ENCODE measurements around the gene EPB41L5. TPM values are rescaled to one million over a fixed set of nuclear protein-coding genes. Genes with fewer than 3 reads are reported as not detected.

The EPB41L5 gene
- total RNA-seq, 1 experiment from 2014 or later: 83.0 TPM

DNA sequence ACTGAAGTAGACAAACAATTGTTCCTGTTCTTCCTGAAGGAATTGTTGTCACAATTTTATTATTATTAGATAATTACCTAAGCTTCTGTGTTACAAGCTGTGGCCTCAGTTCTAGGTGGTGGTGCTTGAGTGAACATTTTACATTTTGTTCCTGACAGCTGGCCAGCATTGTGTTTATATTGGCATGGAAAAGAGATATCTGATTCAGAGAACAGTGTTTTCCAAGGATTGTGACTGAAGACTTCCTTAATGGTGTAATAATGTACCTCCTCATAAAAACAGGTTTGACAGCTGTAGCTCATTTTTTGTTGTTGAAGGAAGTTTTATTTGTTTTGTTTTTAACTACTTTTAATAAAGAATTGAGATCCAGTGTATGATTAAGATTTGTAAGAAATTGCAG, 95.2 kb downstream of the EPB41L5 start:
- Mint-ChIP-seq H3K9me3 (ENCODE audit: unreplicated experiment) (no peaks in the 10 kb centered on the region), H3K27ac (ENCODE audit: unreplicated experiment) (no peak overlapping the region), H3K27me3 (ENCODE audit: insufficient read depth, unreplicated experiment) (no peaks in the 10 kb centered on the region), H3K4me3 (ENCODE audit: unreplicated experiment) (no peak overlapping the region), H3K36me3 (ENCODE audit: insufficient read depth, unreplicated experiment) (peaks cover 34% of the 10 kb centered on the region), H3K4me1 (ENCODE audit: low read depth, unreplicated experiment) (peaks cover 9% of the 10 kb centered on the region)
- BruUV-seq (replicated peaks): no TSS peak
- TF ChIP-seq, protein P1, sequence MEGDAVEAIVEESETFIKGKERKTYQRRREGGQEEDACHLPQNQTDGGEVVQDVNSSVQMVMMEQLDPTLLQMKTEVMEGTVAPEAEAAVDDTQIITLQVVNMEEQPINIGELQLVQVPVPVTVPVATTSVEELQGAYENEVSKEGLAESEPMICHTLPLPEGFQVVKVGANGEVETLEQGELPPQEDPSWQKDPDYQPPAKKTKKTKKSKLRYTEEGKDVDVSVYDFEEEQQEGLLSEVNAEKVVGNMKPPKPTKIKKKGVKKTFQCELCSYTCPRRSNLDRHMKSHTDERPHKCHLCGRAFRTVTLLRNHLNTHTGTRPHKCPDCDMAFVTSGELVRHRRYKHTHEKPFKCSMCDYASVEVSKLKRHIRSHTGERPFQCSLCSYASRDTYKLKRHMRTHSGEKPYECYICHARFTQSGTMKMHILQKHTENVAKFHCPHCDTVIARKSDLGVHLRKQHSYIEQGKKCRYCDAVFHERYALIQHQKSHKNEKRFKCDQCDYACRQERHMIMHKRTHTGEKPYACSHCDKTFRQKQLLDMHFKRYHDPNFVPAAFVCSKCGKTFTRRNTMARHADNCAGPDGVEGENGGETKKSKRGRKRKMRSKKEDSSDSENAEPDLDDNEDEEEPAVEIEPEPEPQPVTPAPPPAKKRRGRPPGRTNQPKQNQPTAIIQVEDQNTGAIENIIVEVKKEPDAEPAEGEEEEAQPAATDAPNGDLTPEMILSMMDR (IDR thresholded peaks at IDR 0.05; ENCODE audit: insufficient read depth in 1 of 2, low read depth in 1 of 2, low read length in 1 of 2, severe bottlenecking in 1 of 2, unreplicated experiment in 1 of 2): no peak
- no peaks in the 10 kb centered on the region for H3K4me1 ChIP-seq
- no peaks in the 10 kb centered on the region; the same call in 1 of the 2 replicates for H3K36me3 ChIP-seq (ENCODE audit: control insufficient read depth, insufficient read depth, low read length)
- intact Hi-C loops (cut with micrococcal nuclease; ENCODE audit: unreplicated experiment): no loop called here
- ChIA-PET CTCF (no interaction called here), POLR2A (no interaction called here)
- DNase-seq: no peak
- no peaks in the 10 kb centered on the region for H3K27me3 ChIP-seq (replicated peaks; ENCODE audit: control insufficient read depth, insufficient read depth, low read length)
- no peaks in the 10 kb centered on the region for H3K9me3 ChIP-seq
- no peak overlapping the region for H3K4me3 ChIP-seq (ENCODE audit: low read depth, low read length)

DNA sequence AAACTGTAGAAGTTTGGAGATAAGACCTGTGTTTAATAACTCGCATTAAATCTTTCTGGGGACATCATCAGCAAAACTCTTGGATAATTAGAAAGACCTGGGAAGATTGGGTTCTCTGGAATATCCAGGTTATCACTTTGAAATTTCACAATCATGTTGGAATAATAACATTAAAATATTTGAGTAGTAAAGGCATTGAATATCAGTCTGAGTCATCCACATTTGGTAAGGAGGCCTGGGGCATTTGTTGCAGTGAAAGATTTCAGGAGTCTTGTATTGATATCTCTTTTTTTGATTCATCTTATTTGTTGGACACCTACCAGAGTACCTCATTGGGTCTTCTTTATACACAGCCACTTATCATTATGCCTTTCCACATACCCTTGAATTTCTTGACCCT, 95.9 kb downstream of the EPB41L5 start:
- Mint-ChIP-seq H3K4me1 (ENCODE audit: low read depth, unreplicated experiment) (peaks cover 9% of the 10 kb centered on the region), H3K27ac (ENCODE audit: unreplicated experiment) (no peak overlapping the region), H3K9me3 (ENCODE audit: unreplicated experiment) (no peaks in the 10 kb centered on the region), H3K4me3 (ENCODE audit: unreplicated experiment) (no peak overlapping the region), H3K27me3 (ENCODE audit: insufficient read depth, unreplicated experiment) (no peaks in the 10 kb centered on the region), H3K36me3 (ENCODE audit: insufficient read depth, unreplicated experiment) (peaks cover 32% of the 10 kb centered on the region)
- intact Hi-C loops (cut with micrococcal nuclease; ENCODE audit: unreplicated experiment): loop anchor here (1.0 kb wide), 2 partner anchors 67 to 205 kb away; no protein-coding TSS in a partner anchor
- CTCF ChIA-PET: no interaction called here
- Histone ChIP-seq H3K4me3 (ENCODE audit: low read depth, low read length) (no peak overlapping the region), H3K27me3 (replicated peaks; ENCODE audit: control insufficient read depth, insufficient read depth, low read length) (no peaks in the 10 kb centered on the region), H3K36me3 (ENCODE audit: control insufficient read depth, insufficient read depth, low read length) (no peaks in the 10 kb centered on the region; the same call in 1 of the 2 replicates), H3K4me1 (no peaks in the 10 kb centered on the region), H3K9me3 (no peaks in the 10 kb centered on the region)
- TF ChIP-seq, protein P1 (IDR thresholded peaks at IDR 0.05; ENCODE audit: insufficient read depth in 1 of 2, low read depth in 1 of 2, low read length in 1 of 2, severe bottlenecking in 1 of 2, unreplicated experiment in 1 of 2): no peak
- BruUV-seq (replicated peaks): no TSS peak
- POLR2A ChIA-PET: no interaction called here
- no peak for DNase-seq

- Mint-ChIP-seq H3K4me1 (ENCODE audit: low read depth, unreplicated experiment) (peaks cover 9% of the 10 kb centered on the region), H3K36me3 (ENCODE audit: insufficient read depth, unreplicated experiment) (peaks cover 25% of the 10 kb centered on the region), H3K27me3 (ENCODE audit: insufficient read depth, unreplicated experiment) (no peaks in the 10 kb centered on the region), H3K27ac (ENCODE audit: unreplicated experiment) (no peak overlapping the region), H3K4me3 (ENCODE audit: unreplicated experiment) (no peak overlapping the region), H3K9me3 (ENCODE audit: unreplicated experiment) (no peaks in the 10 kb centered on the region)
- Histone ChIP-seq H3K4me3 (ENCODE audit: low read depth, low read length) (no peak overlapping the region), H3K9me3 (no peaks in the 10 kb centered on the region), H3K27me3 (replicated peaks; ENCODE audit: control insufficient read depth, insufficient read depth, low read length) (no peaks in the 10 kb centered on the region), H3K4me1 (no peaks in the 10 kb centered on the region), H3K36me3 (ENCODE audit: control insufficient read depth, insufficient read depth, low read length) (no peaks in the 10 kb centered on the region; the same call in 1 of the 2 replicates)
- DNase-seq: peak in 1 of 2 experiments; percentile 10
- intact Hi-C loops (cut with micrococcal nuclease; ENCODE audit: unreplicated experiment): loop anchor here (1.0 kb wide), 2 partner anchors 66 to 204 kb away; no protein-coding TSS in a partner anchor
- no TSS peak for BruUV-seq (replicated peaks)
- TF ChIP-seq, protein P1 (IDR thresholded peaks at IDR 0.05; ENCODE audit: insufficient read depth in 1 of 2, low read depth in 1 of 2, low read length in 1 of 2, severe bottlenecking in 1 of 2, unreplicated experiment in 1 of 2): peak in 1 of 2 experiments; percentile 10
- ChIA-PET CTCF (interaction anchor here (0.6 to 1.5 kb wide), 3 partner anchors 65 to 204 kb away, joined by 3 to 7 read pairs (median 4); no protein-coding TSS in a partner anchor), POLR2A (no interaction called here)
Observed at GRCh38 chr2:120109186-120110061, 96.5 kb downstream of the EPB41L5 start.
